Uterus (tissue), 2 donors: Measurements from ENCODE around the gene CRPPA.

Source experiments
- POLR2A ChIP-seq, 2 donors: fragments of 450-650 bp; IDR thresholded peaks; one replicate each; pipeline ENCODE4 v1.6.1; 2016; ENCODE audit warnings: antibody characterized with exemption in 2 of 2, mild to moderate bottlenecking in 1 of 2, moderate library complexity in 1 of 2
- TF ChIP-seq, protein P1 (sequence below), 4 experiments: fragments of 200-600 bp in 2 of 4; fragments of 450-650 bp in 2 of 4; sonication (generic) in 2 of 4; IDR thresholded peaks; one replicate each; pipeline ENCODE4 v1.5.1; 2016 to 2019; ENCODE audit warnings: antibody characterized with exemption in 4 of 4, mild to moderate bottlenecking in 2 of 4, moderate library complexity in 1 of 4

DNA sequence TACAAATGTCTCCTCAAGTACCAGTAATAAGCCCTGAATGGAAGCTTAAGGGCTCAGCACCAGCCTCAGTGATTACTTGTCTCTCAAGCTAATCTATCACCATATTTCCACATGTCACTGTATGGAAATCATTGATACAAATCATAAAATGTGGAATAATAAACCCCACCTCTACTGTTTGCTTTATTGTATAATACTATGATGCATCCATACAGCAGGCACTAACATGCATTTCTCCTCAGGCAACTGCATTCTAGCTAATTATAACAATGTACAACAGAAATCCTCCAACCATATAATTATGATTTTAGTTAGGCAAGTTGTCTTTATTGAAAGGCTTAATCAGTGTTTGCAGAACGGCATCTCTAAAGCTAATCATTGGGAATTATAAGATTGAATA, 26.2 kb downstream of the CRPPA start:
- TF ChIP-seq, protein P1, sequence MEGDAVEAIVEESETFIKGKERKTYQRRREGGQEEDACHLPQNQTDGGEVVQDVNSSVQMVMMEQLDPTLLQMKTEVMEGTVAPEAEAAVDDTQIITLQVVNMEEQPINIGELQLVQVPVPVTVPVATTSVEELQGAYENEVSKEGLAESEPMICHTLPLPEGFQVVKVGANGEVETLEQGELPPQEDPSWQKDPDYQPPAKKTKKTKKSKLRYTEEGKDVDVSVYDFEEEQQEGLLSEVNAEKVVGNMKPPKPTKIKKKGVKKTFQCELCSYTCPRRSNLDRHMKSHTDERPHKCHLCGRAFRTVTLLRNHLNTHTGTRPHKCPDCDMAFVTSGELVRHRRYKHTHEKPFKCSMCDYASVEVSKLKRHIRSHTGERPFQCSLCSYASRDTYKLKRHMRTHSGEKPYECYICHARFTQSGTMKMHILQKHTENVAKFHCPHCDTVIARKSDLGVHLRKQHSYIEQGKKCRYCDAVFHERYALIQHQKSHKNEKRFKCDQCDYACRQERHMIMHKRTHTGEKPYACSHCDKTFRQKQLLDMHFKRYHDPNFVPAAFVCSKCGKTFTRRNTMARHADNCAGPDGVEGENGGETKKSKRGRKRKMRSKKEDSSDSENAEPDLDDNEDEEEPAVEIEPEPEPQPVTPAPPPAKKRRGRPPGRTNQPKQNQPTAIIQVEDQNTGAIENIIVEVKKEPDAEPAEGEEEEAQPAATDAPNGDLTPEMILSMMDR (IDR thresholded peaks at IDR 0.05), result no peak
- TF ChIP-seq POLR2A (IDR thresholded peaks at IDR 0.05), result no peak
